PFSK-1 (cell line): ENCODE data around the gene EIF1B.

Source experiments
- FOXP2 ChIP-seq: optimal IDR thresholded peaks from 2 replicates; pipeline ENCODE3; 2011; ENCODE audit warnings: borderline replicate concordance, control low read depth, inconsistent platforms; ENCODE audit not compliant: insufficient read depth; ENCODE audit errors: extremely low read length, extremely low read depth
- POLR2AphosphoS5 ChIP-seq: IDR thresholded peaks from 2 replicates; pipeline ENCODE4 v1.6.1; 2012; ENCODE audit warnings: low read depth, mild to moderate bottlenecking, control low read depth, low read length, moderate library complexity
- REST ChIP-seq, 2 experiments: IDR thresholded peaks; 2 replicates each; pipeline versions ENCODE4 v1.6.1 to v1.8.0; 2011 to 2012; ENCODE audit warnings: low read depth in 2 of 2, low read length in 2 of 2, control low read depth in 1 of 2, inconsistent platforms in 1 of 2, mild to moderate bottlenecking in 1 of 2, moderate library complexity in 1 of 2; ENCODE audit not compliant: insufficient read depth in 1 of 2
- SIN3A ChIP-seq: IDR thresholded peaks from 2 replicates; pipeline ENCODE4 v1.6.1; 2012; ENCODE audit warnings: mild to moderate bottlenecking, low read length, moderate library complexity, borderline replicate concordance; ENCODE audit not compliant: insufficient read depth
- TAF1 ChIP-seq: IDR thresholded peaks from 2 replicates; pipeline ENCODE4 v1.6.1; 2012; ENCODE audit warnings: low read length, control low read depth, borderline replicate concordance; ENCODE audit not compliant: insufficient read depth

GRCh38 chr3:40302784-40303183, 6.7 kb upstream of the EIF1B start:
- TF ChIP-seq POLR2AphosphoS5 (no peak), REST (IDR thresholded peaks at IDR 0.05; ENCODE audit: insufficient read depth in 1 of 2, low read depth in 2 of 2, low read length in 2 of 2) (no peak), SIN3A (no peak), TAF1 (no peak), FOXP2 (no peak)
